GM10248 (cell line): ENCODE results near the gene CALHM1.
A peak's percentile ranks its signal among the peaks of the same experiment; 100 is the strongest.
"Not testable (repeated sequence)": the region's sequence is repeated elsewhere in the genome, so short reads cannot be mapped to it uniquely, and the experiment has no call there.

Experiments used
- CTCF ChIA-PET: fragments of 300-600 bp; sonication (Branson Sonifier 250); formaldehyde crosslinking; extraction: SDS; loops from one replicate; lab custom pipeline; 2021; ENCODE audit warnings: antibody characterized with exemption; lab: Yijun Ruan, JAX
- POLR2A ChIA-PET: fragments of 350-650 bp; sonication (Branson Sonifier 250); formaldehyde crosslinking; extraction: SDS; loops from one replicate; lab custom pipeline; 2020; ENCODE audit warnings: antibody characterized with exemption; lab: Yijun Ruan, JAX
- DNase-seq: peaks from one replicate; pipeline ENCODE4 v3.0.0; 2012; ENCODE audit errors: extremely low spot score
- CTCF ChIP-seq: IDR thresholded peaks from 2 replicates; pipeline ENCODE4 v1.5.1; 2012; ENCODE audit warnings: mild to moderate bottlenecking, low read depth; ENCODE audit errors: extremely low read depth, missing control alignments, control extremely low read depth

The CALHM1 gene

DNA sequence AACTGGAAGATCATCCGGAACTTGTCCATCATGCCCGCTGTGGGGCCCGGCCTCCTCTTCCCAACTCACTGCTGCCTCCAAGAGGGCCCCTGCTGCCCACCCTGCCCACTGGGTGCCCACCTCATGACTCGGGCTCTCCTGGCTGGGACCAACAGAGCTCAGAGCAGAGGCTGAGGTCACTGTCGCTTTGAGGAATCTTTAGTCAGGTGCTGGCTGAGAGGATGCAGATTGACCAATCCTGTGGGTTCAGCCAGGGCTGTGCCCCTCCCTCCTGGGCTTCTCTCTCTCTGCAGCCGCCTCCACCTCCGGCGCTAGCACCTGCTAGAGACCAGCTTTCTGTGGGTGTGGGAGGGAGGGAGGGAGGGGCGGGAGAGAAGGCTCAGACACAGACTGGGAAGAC, at the start of gene CALHM1:
TSS of gene CALHM1 (minus strand) at position 181 of the 400 bp plus-strand sequence. CDS start at position 32, 149 bp downstream.
- DNase-seq = peak; percentile 86
- CTCF ChIA-PET = interaction anchor here (1.4 kb wide), 1 partner anchor 22 kb away, joined by 3 read pairs; no protein-coding TSS in a partner anchor
- POLR2A ChIA-PET = interaction anchor here (0.5 kb wide), 1 partner anchor 12 kb away, joined by 3 read pairs; no protein-coding TSS in a partner anchor
- TF ChIP-seq CTCF = no peak

- TF ChIP-seq CTCF = no peak
- DNase-seq = peak; percentile 14
- POLR2A ChIA-PET = no interaction called here
- CTCF ChIA-PET = interaction anchor here (0.5 to 0.8 kb wide), 2 partner anchors 86 to 141 kb away, joined by 3 read pairs; no protein-coding TSS in a partner anchor
Observed at GRCh38 chr10:103507235-103508191, 48.8 kb upstream of the CALHM1 start.

DNA sequence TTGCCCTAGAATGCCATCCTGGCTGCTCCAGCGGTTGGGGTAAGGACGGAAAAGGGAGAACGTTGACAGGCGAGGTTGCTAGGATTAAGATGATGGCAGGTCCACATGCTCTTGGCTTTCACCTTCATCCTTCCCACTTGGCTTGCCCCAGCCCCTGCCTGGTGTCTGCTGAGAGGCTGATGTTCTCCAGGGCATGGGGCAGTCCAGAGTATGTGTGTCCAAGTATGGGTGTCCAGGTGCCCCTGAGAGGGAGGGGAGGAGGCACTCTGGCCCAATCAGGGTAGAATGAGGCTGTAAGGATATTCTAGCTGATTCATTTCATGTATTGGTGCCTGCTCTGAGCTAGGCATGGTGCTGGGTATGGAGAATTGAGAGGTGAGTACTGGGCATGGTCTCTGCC, 47.4 kb upstream of the CALHM1 start:
- ChIA-PET POLR2A (interaction anchor here (0.5 kb wide), 1 partner anchor 156 kb away, joined by 7 read pairs; no protein-coding TSS in a partner anchor), CTCF (interaction anchor here (0.8 kb wide), 1 partner anchor 87 kb away, joined by 3 read pairs; no protein-coding TSS in a partner anchor)
- TF ChIP-seq CTCF = no peak
- DNase-seq = peak; percentile 1

GRCh38 chr10:103504181-103504783, 45.6 kb upstream of the CALHM1 start:
- no peak for DNase-seq
- no peak for TF ChIP-seq CTCF
- CTCF ChIA-PET = interaction anchor here (0.6 to 1.2 kb wide), 5 partner anchors 28 to 109 kb away, joined by 3 to 5 read pairs (median 3); no protein-coding TSS in a partner anchor
- POLR2A ChIA-PET = no interaction called here

GRCh38 chr10:103503777-103504176, 45.1 kb upstream of the CALHM1 start:
- ChIA-PET POLR2A (interaction anchor here (0.6 kb wide), 1 partner anchor 310 kb away, joined by 3 read pairs; no protein-coding TSS in a partner anchor), CTCF (interaction anchor here (0.8 to 1.4 kb wide), 4 partner anchors 11 to 39 kb away, joined by 3 to 4 read pairs (median 3); no protein-coding TSS in a partner anchor)
- not testable (repeated sequence) for DNase-seq

DNA sequence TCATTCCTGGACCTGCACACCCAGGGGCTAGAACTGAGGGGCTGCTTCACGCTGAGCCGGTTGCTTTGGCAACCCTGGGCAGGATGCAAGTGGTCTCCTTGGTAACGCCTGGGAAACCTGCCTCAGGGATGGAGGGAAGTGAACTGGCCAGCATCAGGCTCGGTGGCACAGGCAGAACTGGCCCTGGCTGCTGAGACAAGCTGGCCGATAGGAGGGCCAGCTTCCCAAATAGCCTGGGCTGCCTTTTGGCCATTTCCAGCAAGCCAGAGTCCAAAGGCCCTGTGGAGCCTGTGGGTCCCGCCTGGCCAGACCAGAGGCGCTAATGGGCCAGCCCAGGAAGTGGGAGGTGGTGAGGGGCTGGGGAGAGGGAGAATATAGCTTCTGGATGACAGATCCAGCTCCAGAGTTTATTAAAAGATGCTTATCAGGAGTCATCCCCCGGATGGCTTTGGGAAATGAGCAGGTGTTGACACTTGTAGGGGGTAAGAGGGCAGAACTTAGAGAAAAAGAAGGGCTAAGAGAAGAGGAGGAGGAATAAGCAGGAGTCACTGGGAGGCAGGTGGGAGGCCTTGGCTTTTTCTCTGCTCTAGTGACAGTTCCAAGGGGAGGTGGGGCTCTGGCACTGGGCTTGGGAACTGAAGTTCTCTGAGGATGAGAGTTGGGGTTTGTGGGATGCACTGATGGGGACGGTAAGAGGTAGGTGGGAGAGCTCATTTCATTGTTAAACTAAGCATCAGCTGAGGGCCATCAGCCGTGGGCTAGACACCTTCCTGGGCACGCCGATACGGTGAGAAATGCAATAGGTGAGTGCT, 44.4 kb upstream of the CALHM1 start:
- ChIA-PET POLR2A (interaction anchor here (0.6 kb wide), 1 partner anchor 310 kb away, joined by 3 read pairs; no protein-coding TSS in a partner anchor), CTCF (interaction anchor here (0.7 to 1.4 kb wide), 6 partner anchors 9 to 258 kb away, joined by 3 to 4 read pairs (median 3); partner anchors contain the start of gene NEURL1)
- no peak for TF ChIP-seq CTCF
- DNase-seq = no peak
